Measurements from ENCODE around the gene CCDC124. TPM values are rescaled to one million over a fixed set of nuclear protein-coding genes. Genes with fewer than 3 reads are reported as not detected.

The CCDC124 gene
- polyA plus RNA-seq, 1 of the 3 experiments (the other 2 are of a cell fraction), result 231 TPM

DNA sequence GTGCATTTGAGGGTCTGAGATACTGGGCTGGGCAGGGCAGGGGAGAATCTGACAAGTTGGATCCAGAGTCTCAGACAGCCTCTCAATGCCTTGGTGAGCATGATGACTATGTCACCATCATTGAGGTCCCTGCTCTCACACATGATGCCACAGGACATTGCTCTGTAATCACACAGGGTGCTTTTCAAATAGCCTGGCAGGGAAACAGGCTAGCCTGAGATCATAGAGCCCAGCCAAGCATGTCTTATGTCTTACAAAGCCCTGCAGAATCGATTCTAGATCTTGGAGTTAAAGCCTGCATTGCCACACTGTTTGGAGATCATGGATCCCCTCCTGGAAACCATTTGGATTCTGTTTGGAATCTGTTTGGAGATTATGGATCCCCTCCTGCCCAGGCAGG lies 39.4 kb downstream of the CCDC124 start (continued):
- TF ChIP-seq, protein P1, sequence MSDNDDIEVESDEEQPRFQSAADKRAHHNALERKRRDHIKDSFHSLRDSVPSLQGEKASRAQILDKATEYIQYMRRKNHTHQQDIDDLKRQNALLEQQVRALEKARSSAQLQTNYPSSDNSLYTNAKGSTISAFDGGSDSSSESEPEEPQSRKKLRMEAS (IDR thresholded peaks at IDR 0.05; ENCODE audit: low read depth), result no peak
- TF ChIP-seq FOSL2 (IDR thresholded peaks at IDR 0.05; ENCODE audit: borderline replicate concordance, low read depth), result no peak
- no peak for TF ChIP-seq FOXM1 (IDR thresholded peaks at IDR 0.05; ENCODE audit: low read depth)
- TF ChIP-seq EZH2phosphoT487 (IDR thresholded peaks at IDR 0.05; ENCODE audit: borderline replicate concordance, low read depth), result no peak
- no peak for TF ChIP-seq ELF1 (IDR thresholded peaks at IDR 0.05)
- TF ChIP-seq CHD2 (IDR thresholded peaks at IDR 0.05; ENCODE audit: low read length, partially characterized antibody), result no peak
- no peak for TF ChIP-seq JUND (IDR thresholded peaks at IDR 0.05)

DNA sequence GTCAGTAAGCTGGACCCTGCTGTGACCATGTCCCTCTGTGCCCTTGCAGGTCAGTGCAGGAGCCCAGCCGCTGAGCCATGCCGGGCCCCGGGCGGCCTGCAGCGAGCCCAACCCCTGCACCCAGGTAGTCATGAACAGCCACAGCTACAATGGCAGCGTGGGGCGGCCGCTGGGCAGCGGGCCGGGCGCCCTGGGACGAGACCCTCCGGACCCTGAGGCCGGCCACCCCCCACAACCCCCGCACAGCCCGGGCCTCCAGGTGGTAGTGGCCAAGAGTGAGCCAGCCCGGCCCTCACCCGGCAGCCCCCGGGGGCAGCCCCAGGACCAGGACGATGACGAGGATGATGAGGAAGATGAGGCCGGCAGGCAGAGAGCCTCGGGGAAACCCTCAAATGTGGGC lies 40.9 kb downstream of the CCDC124 start:
- H3K27me3 ChIP-seq (ENCODE audit: insufficient read depth), result no peaks in the 10 kb centered on the region
- H3K9me2 ChIP-seq, result no peaks in the 10 kb centered on the region
- no peaks in the 10 kb centered on the region for H3K9me3 ChIP-seq
- no peak overlapping the region for H2AFZ ChIP-seq (ENCODE audit: low read depth)
- H3K9ac ChIP-seq, result no peak overlapping the region
- TF ChIP-seq, protein P2, sequence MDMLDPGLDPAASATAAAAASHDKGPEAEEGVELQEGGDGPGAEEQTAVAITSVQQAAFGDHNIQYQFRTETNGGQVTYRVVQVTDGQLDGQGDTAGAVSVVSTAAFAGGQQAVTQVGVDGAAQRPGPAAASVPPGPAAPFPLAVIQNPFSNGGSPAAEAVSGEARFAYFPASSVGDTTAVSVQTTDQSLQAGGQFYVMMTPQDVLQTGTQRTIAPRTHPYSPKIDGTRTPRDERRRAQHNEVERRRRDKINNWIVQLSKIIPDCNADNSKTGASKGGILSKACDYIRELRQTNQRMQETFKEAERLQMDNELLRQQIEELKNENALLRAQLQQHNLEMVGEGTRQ (IDR thresholded peaks at IDR 0.05; ENCODE audit: borderline replicate concordance, low read depth, low read length), result no peak
- no peak for TF ChIP-seq ZBTB33 (IDR thresholded peaks at IDR 0.05; ENCODE audit: borderline replicate concordance, low read depth)
- TF ChIP-seq RFX5 (IDR thresholded peaks at IDR 0.05; ENCODE audit: low read length), result no peak
- TF ChIP-seq, protein P3, sequence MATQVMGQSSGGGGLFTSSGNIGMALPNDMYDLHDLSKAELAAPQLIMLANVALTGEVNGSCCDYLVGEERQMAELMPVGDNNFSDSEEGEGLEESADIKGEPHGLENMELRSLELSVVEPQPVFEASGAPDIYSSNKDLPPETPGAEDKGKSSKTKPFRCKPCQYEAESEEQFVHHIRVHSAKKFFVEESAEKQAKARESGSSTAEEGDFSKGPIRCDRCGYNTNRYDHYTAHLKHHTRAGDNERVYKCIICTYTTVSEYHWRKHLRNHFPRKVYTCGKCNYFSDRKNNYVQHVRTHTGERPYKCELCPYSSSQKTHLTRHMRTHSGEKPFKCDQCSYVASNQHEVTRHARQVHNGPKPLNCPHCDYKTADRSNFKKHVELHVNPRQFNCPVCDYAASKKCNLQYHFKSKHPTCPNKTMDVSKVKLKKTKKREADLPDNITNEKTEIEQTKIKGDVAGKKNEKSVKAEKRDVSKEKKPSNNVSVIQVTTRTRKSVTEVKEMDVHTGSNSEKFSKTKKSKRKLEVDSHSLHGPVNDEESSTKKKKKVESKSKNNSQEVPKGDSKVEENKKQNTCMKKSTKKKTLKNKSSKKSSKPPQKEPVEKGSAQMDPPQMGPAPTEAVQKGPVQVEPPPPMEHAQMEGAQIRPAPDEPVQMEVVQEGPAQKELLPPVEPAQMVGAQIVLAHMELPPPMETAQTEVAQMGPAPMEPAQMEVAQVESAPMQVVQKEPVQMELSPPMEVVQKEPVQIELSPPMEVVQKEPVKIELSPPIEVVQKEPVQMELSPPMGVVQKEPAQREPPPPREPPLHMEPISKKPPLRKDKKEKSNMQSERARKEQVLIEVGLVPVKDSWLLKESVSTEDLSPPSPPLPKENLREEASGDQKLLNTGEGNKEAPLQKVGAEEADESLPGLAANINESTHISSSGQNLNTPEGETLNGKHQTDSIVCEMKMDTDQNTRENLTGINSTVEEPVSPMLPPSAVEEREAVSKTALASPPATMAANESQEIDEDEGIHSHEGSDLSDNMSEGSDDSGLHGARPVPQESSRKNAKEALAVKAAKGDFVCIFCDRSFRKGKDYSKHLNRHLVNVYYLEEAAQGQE (IDR thresholded peaks at IDR 0.05; ENCODE audit: low read depth, low read length), result no peak
- no peak for TF ChIP-seq YY1 (IDR thresholded peaks at IDR 0.05; ENCODE audit: low read depth)
- TF ChIP-seq POLR2AphosphoS5 (IDR thresholded peaks at IDR 0.05; ENCODE audit: low read depth, low read length), result no peak
- no peak for TF ChIP-seq RAD21 (IDR thresholded peaks at IDR 0.05; ENCODE audit: low read length)
- TF ChIP-seq MXI1 (IDR thresholded peaks at IDR 0.05; ENCODE audit: low read depth, low read length), result no peak
- no peak for TF ChIP-seq TEAD4 (IDR thresholded peaks at IDR 0.05; ENCODE audit: borderline replicate concordance, insufficient read depth)
- no peak for TF ChIP-seq GATA2 (CRISPR knock-in tag; IDR thresholded peaks at IDR 0.05)
- TF ChIP-seq ELF1 (IDR thresholded peaks at IDR 0.05), result no peak
- TF ChIP-seq USF1 (IDR thresholded peaks at IDR 0.05; ENCODE audit: borderline replicate concordance, low read depth), result no peak
- TF ChIP-seq CHD2 (IDR thresholded peaks at IDR 0.05; ENCODE audit: low read length, partially characterized antibody), result no peak
- no peak for TF ChIP-seq FOSL2 (IDR thresholded peaks at IDR 0.05; ENCODE audit: borderline replicate concordance, low read depth)
- no peak for TF ChIP-seq EZH2phosphoT487 (IDR thresholded peaks at IDR 0.05; ENCODE audit: borderline replicate concordance, low read depth)
- no peak for TF ChIP-seq TCF12 (IDR thresholded peaks at IDR 0.05)
- no CpG with 5 or more reads among the region's 23 CpGs for WGBS (ENCODE audit: low lambda C conversion rate)
- no peaks in the 10 kb centered on the region for H4K20me1 ChIP-seq (ENCODE audit: insufficient read depth)
- CTCF ChIA-PET, result interaction anchor here (0.6 to 3.3 kb wide), 2 partner anchors 9 to 23 kb away, joined by 4 to 12 read pairs; no protein-coding TSS in a partner anchor
- no peaks in the 10 kb centered on the region for H3K36me3 ChIP-seq (replicated peaks in 1 of 2; ENCODE audit: control insufficient read depth in 1 of 2, insufficient read depth in 2 of 2, low read length in 1 of 2)
- H3K4me2 ChIP-seq, result no peak overlapping the region
- no peak for DNase-seq
- no peaks in the 10 kb centered on the region for H3K79me2 ChIP-seq (ENCODE audit: insufficient read depth)
- H3K27ac ChIP-seq (ENCODE audit: low read depth in 2 of 2, low read length in 1 of 2), result no peak overlapping the region
- H3F3A ChIP-seq (replicated peaks; ENCODE audit: insufficient read depth), result peaks cover 3% of the 10 kb centered on the region
- POLR2A ChIA-PET, result no interaction called here
- no peaks in the 10 kb centered on the region for H3K4me1 ChIP-seq (ENCODE audit: control insufficient read depth in 1 of 2, insufficient read depth in 2 of 2, low read depth in 1 of 2, low read length in 1 of 2)
- no peak overlapping the region for H3K4me3 ChIP-seq (ENCODE audit: low read depth in 2 of 2, low read length in 1 of 2)
